Osteocyte (in vitro differentiated cells): ENCODE data around the gene PELI2. TPM values are rescaled to one million over a fixed set of nuclear protein-coding genes. Genes with fewer than 3 reads are reported as not detected.

Experiments used
- DNase-seq: peaks from one replicate; pipeline ENCODE4 v3.0.0; 2021; ENCODE audit warnings: mixed read lengths; ENCODE audit not compliant: unreplicated experiment; ENCODE audit errors: extremely low spot score
- H3K27ac Mint-ChIP-seq: one replicate; pipeline ENCODE4 v1.8.0; 2021; ENCODE audit warnings: mild to moderate bottlenecking, mixed read lengths; ENCODE audit not compliant: unreplicated experiment
- H3K27me3 Mint-ChIP-seq: one replicate; pipeline ENCODE4 v1.8.0; 2021; ENCODE audit warnings: mixed read lengths; ENCODE audit not compliant: unreplicated experiment
- H3K36me3 Mint-ChIP-seq: one replicate; pipeline ENCODE4 v1.8.0; 2021; ENCODE audit warnings: mixed read lengths; ENCODE audit not compliant: unreplicated experiment
- H3K4me1 Mint-ChIP-seq: one replicate; pipeline ENCODE4 v1.8.0; 2021; ENCODE audit warnings: mixed read lengths; ENCODE audit not compliant: unreplicated experiment
- H3K4me3 Mint-ChIP-seq: one replicate; pipeline ENCODE4 v1.8.0; 2021; ENCODE audit warnings: mild to moderate bottlenecking, moderate library complexity, mixed read lengths; ENCODE audit not compliant: unreplicated experiment
- H3K9me3 Mint-ChIP-seq: one replicate; pipeline ENCODE4 v1.8.0; 2021; ENCODE audit warnings: mixed read lengths; ENCODE audit not compliant: unreplicated experiment
- CTCF ChIP-seq: fragments of 200-600 bp; sonication (generic); IDR thresholded peaks from 2 replicates; pipeline ENCODE4 v1.5.0; 2021; ENCODE audit warnings: antibody characterized with exemption, mild to moderate bottlenecking, moderate library complexity
- total RNA-seq: library from RNA; stranded (reverse); gene quantifications from 2 replicates; pipeline ENCODE4 v1.2.1, GENCODE V29; 2021

The PELI2 gene
- total RNA-seq, 1 donor from 2014 or later, result 15.0 TPM

- Mint-ChIP-seq H3K4me3 (no peak overlapping the region), H3K27me3 (no peaks in the 10 kb centered on the region), H3K36me3 (no peaks in the 10 kb centered on the region), H3K4me1 (peaks cover 26% of the 10 kb centered on the region), H3K9me3 (no peaks in the 10 kb centered on the region), H3K27ac (peak overlapping the region; percentile 32)
- no peak for DNase-seq
- TF ChIP-seq CTCF, result no peak
These were observed 35.1 kb downstream of the PELI2 start for GRCh38 chr14:56153267-56153666.

GRCh38 chr14:56154321-56154720, 36.1 kb downstream of the PELI2 start:
- peaks cover 29% of the 10 kb centered on the region for H3K4me1 Mint-ChIP-seq
- TF ChIP-seq CTCF, result no peak
- no peak for DNase-seq
- H3K27me3 Mint-ChIP-seq, result no peaks in the 10 kb centered on the region
- H3K9me3 Mint-ChIP-seq, result no peaks in the 10 kb centered on the region
- H3K4me3 Mint-ChIP-seq, result no peak overlapping the region
- no peaks in the 10 kb centered on the region for H3K36me3 Mint-ChIP-seq
- no peak overlapping the region for H3K27ac Mint-ChIP-seq

DNA sequence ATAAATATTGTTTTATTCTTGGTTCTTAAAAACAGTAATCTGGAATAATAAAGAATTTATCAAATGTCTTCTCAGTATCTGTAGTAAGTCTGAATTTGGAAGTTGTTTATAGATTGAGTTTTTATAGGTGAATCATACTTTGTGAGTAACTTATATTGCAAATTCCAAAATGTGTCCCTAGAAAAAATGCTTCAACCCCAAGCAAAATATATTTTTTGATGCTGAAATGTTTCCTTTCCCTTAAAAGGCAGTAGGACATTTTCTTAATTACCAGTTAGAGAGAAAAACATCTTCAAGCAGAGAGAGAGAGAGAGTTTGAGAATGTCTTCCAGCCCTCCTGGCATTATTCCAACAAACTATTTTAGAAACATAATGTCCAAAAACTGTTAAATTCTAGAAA, 37.9 kb downstream of the PELI2 start:
- no peaks in the 10 kb centered on the region for H3K36me3 Mint-ChIP-seq
- TF ChIP-seq CTCF, result no peak
- peaks cover 33% of the 10 kb centered on the region for H3K4me1 Mint-ChIP-seq
- no peaks in the 10 kb centered on the region for H3K27me3 Mint-ChIP-seq
- DNase-seq, result no peak
- H3K4me3 Mint-ChIP-seq, result no peak overlapping the region
- H3K9me3 Mint-ChIP-seq, result no peaks in the 10 kb centered on the region
- H3K27ac Mint-ChIP-seq, result no peak overlapping the region

DNA sequence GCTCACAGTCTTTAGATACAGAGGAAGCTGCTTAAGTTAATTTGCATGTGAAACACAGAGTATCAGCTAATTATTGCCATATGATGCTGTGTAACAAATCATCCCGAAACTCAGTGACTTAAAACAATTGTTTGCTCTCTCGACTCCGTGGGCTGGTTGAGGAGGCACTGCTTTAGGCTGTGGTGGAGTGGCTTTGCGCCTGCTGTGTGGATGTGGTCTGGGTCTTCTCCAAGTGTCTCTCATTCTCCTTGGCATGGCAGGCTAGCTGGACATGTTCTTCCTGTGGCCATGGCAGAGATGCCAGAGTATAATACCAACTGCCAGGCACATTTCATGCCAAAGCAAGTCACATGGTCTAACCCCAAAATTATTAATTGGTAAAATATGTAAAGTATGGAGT, 40.9 kb downstream of the PELI2 start:
- no peak for DNase-seq
- TF ChIP-seq CTCF, result no peak
- H3K36me3 Mint-ChIP-seq, result peaks cover 7% of the 10 kb centered on the region
- H3K27me3 Mint-ChIP-seq, result no peaks in the 10 kb centered on the region
- no peak overlapping the region for H3K27ac Mint-ChIP-seq
- H3K9me3 Mint-ChIP-seq, result peaks cover 13% of the 10 kb centered on the region
- peaks cover 24% of the 10 kb centered on the region for H3K4me1 Mint-ChIP-seq
- no peak overlapping the region for H3K4me3 Mint-ChIP-seq

- no peak for DNase-seq
- H3K27me3 Mint-ChIP-seq, result no peaks in the 10 kb centered on the region
- no peak overlapping the region for H3K27ac Mint-ChIP-seq
- peaks cover 24% of the 10 kb centered on the region for H3K9me3 Mint-ChIP-seq
- H3K4me1 Mint-ChIP-seq, result peaks cover 21% of the 10 kb centered on the region
- no peak for TF ChIP-seq CTCF
- H3K36me3 Mint-ChIP-seq, result peaks cover 13% of the 10 kb centered on the region
- no peak overlapping the region for H3K4me3 Mint-ChIP-seq
These were observed 41.9 kb downstream of the PELI2 start for GRCh38 chr14:56160088-56160487.
